ENCODE data around the gene SFT2D1. TPM values are rescaled to one million over a fixed set of nuclear protein-coding genes. Genes with fewer than 3 reads are reported as not detected.
A peak's percentile ranks its signal among the peaks of the same experiment; 100 is the strongest.

SFT2D1 gene
- total and polyA plus RNA-seq, 7 donors, result 11.6 to 54.9 (median 16.4) TPM

DNA sequence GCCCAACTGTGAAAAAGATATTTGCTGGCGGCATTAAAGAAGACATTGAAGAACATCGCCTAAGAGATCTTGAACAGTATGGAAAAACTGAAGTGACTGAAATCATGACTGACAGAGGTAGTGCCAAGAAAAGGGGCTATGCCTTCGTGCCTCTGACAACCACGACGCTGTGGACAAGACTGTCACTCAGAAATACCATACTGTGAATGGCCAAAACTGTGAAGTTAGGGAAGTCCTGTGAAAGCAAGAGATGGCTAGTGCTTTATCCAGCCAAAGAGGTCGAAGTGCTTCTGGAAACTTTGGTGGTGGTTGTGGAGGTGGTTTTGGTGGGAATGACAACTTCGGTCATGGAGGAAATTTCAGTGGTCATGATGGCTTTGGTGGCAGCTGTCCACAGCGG, 7.5 kb downstream of the SFT2D1 start:
- 93 to 94% (median 93%) methylated on average over 8 of the region's 8 CpGs for WGBS, 3 donors
- Histone ChIP-seq H3K4me3 (no peak overlapping the region), H3K9me3 (no peaks in the 10 kb centered on the region), H3K4me1 (peaks cover 10% of the 10 kb centered on the region), H3K36me3 (ENCODE audit: insufficient read depth in 1 of 2, low read depth in 1 of 2) (peaks cover 0 to 23% of the 10 kb centered on the region in 2 donors), H3K27me3 (ENCODE audit: insufficient read depth in 3 of 3, low read length in 2 of 3) (no peaks in the 10 kb centered on the region), H3K27ac (no peak overlapping the region)
- ATAC-seq (no peak), DNase-seq (no peak)
- TF ChIP-seq, protein P1, sequence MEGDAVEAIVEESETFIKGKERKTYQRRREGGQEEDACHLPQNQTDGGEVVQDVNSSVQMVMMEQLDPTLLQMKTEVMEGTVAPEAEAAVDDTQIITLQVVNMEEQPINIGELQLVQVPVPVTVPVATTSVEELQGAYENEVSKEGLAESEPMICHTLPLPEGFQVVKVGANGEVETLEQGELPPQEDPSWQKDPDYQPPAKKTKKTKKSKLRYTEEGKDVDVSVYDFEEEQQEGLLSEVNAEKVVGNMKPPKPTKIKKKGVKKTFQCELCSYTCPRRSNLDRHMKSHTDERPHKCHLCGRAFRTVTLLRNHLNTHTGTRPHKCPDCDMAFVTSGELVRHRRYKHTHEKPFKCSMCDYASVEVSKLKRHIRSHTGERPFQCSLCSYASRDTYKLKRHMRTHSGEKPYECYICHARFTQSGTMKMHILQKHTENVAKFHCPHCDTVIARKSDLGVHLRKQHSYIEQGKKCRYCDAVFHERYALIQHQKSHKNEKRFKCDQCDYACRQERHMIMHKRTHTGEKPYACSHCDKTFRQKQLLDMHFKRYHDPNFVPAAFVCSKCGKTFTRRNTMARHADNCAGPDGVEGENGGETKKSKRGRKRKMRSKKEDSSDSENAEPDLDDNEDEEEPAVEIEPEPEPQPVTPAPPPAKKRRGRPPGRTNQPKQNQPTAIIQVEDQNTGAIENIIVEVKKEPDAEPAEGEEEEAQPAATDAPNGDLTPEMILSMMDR (IDR thresholded peaks at IDR 0.05), result no peak
- intact Hi-C loops (cut with DNase I), result no loop called here

- Histone ChIP-seq H3K4me1 (peaks cover 4% of the 10 kb centered on the region), H3K27ac (no peak overlapping the region)
Measured at GRCh38 chr6:166333172-166333995, 9.0 kb downstream of the SFT2D1 start.

DNA sequence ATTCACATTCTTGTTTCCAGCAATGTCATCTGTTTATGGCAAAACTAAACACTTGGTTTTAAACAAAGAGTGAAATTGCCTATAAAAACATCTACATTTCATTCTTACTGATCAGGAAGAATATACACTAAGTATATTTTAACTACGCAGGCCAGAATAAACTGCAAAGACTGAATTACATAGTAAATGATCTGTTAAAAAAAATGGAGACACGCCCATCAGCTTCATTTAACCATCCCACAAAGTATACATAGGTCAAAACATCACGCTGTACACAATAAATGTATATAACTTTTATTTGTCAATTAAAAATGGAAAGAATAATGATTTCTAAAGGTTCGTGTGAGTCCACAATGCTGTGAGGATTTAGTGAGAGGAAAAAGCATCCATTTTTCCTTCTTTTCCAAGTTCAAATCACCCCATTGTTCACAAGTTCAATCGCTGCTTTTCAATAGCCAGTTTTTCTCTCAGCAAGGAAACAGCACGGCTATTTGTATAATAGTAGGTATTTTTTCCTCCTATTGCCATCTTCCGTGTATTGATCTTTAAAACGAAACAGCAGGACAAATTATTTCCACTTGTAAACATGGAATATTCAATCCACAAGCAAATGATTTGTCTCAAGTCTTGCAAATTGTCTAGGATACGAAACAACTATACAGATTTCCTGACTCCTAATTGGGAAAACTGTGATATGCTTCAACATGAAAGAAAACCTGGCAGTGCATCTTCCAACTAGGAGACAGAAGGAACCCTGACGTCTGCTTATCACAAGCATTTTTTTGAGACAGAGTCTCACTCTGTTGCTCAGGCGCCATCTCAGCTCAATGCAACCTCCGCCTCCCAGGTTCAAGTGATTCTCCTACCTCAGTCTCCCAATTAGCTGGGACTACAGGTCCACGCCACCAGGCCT, 10.6 kb downstream of the SFT2D1 start:
- no peak for DNase-seq
- WGBS, 3 donors, result 84 to 87% (median 85%) methylated on average over 13 of the region's 13 CpGs
- peaks cover 4% of the 10 kb centered on the region for H3K4me1 ChIP-seq
- no peaks in the 10 kb centered on the region for H3K9me3 ChIP-seq
- H3K4me3 ChIP-seq, result no peak overlapping the region
- peaks cover 0 to 36% of the 10 kb centered on the region in 2 donors for H3K36me3 ChIP-seq (ENCODE audit: insufficient read depth in 1 of 2, low read depth in 1 of 2)
- no peak overlapping the region for H3K27ac ChIP-seq
- no peaks in the 10 kb centered on the region for H3K27me3 ChIP-seq (ENCODE audit: insufficient read depth in 3 of 3, low read length in 2 of 3)
- ATAC-seq, result no peak
- intact Hi-C loops (cut with DNase I), result no loop called here
- TF ChIP-seq, protein P1 (IDR thresholded peaks at IDR 0.05), result no peak

More at GRCh38 chr6:166333172-166333995, 9.0 kb downstream of the SFT2D1 start:
- no peak for ATAC-seq
- TF ChIP-seq, protein P1 (IDR thresholded peaks at IDR 0.05), result no peak
- intact Hi-C loops (cut with DNase I), result no loop called here
- no peaks in the 10 kb centered on the region for H3K27me3 ChIP-seq (ENCODE audit: insufficient read depth in 3 of 3, low read length in 2 of 3)
- H3K4me3 ChIP-seq, result no peak overlapping the region
- H3K9me3 ChIP-seq, result no peaks in the 10 kb centered on the region
- WGBS, 3 donors, result 81 to 87% (median 87%) methylated on average over 23 of the region's 23 CpGs
- H3K36me3 ChIP-seq (ENCODE audit: insufficient read depth in 1 of 2, low read depth in 1 of 2), result peaks cover 0 to 33% of the 10 kb centered on the region in 2 donors
- DNase-seq, result no peak

DNA sequence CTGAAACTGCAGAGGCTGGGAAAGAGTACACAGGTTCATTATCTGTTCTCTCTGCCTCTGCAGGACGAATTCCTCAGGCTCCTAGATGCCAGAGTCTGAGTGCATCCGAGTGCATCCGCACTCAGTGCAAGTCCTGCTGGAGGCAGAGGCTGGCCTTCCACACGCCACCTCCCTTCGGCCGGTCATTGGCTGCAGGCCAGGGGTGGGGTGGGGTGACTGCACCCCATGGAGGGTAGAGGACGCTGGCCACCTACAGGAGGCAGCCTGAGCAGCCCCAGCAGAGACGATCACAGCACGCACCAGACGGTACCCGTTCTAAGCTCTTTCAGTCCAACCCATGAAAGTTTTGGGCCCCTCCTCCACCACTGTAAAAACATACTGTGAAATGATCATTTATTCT, 11.7 kb downstream of the SFT2D1 start:
- peak in 3 of 4 donors; percentile 35 to 53 (median 44) for ATAC-seq
- Histone ChIP-seq H3K27ac (no peak overlapping the region), H3K4me3 (no peak overlapping the region), H3K4me1 (peaks cover 4% of the 10 kb centered on the region), H3K9me3 (no peaks in the 10 kb centered on the region), H3K27me3 (ENCODE audit: insufficient read depth in 3 of 3, low read length in 2 of 3) (no peaks in the 10 kb centered on the region), H3K36me3 (ENCODE audit: insufficient read depth in 1 of 2, low read depth in 1 of 2) (peaks cover 3 to 38% of the 10 kb centered on the region in 2 donors)
- TF ChIP-seq, protein P1 (IDR thresholded peaks at IDR 0.05), result no peak
- 22 to 49% (median 35%) methylated on average over 8 to 11 of the region's 11 CpGs for WGBS, 3 donors
- intact Hi-C loops (cut with DNase I), result no loop called here
- peak; percentile 39 to 68 for DNase-seq
